GM13976 (cell line): ENCODE results near the gene STAT5B.
"Not testable (repeated sequence)": the region's sequence is repeated elsewhere in the genome, so short reads cannot be mapped to it uniquely, and the experiment has no call there.

Experiments used
- DNase-seq: peaks from one replicate; pipeline ENCODE4 v3.0.0; 2012; ENCODE audit warnings: low spot score
- CTCF ChIP-seq: IDR thresholded peaks from 2 replicates; pipeline ENCODE4 v1.5.1; 2012; ENCODE audit warnings: borderline replicate concordance, mild to moderate bottlenecking; ENCODE audit not compliant: insufficient read depth; ENCODE audit errors: extremely low read depth, missing control alignments, control extremely low read depth
- in situ Hi-C: fragments of 300-500 bp; cut with MboI; formaldehyde crosslinking; loops from one replicate; pipeline ENCODE4 v1.12.0; 2022; ENCODE audit warnings: low sequenced_read_pairs, mixed read lengths, inconsistent platforms; ENCODE audit not compliant: unreplicated experiment

The STAT5B gene

GRCh38 chr17:42306385-42306667 is 30.1 kb upstream of the STAT5B start:
- in situ Hi-C loops = no loop called here
- no peak for DNase-seq
- no peak for TF ChIP-seq CTCF

- DNase-seq = no peak
- in situ Hi-C loops = no loop called here
- no peak for TF ChIP-seq CTCF
Observed at GRCh38 chr17:42305543-42306384, 29.6 kb upstream of the STAT5B start.

- in situ Hi-C loops, DNase-seq: not testable (repeated sequence)
Observed at GRCh38 chr17:42305031-42305330, 28.8 kb upstream of the STAT5B start.

- TF ChIP-seq CTCF = no peak
- in situ Hi-C loops = no loop called here
Observed at GRCh38 chr17:42304187-42305030, 28.2 kb upstream of the STAT5B start.

GRCh38 chr17:42303694-42304093 is 27.5 kb upstream of the STAT5B start:
- no peak for TF ChIP-seq CTCF
- in situ Hi-C loops = no loop called here
- no peak for DNase-seq

More at GRCh38 chr17:42304187-42305030, 28.2 kb upstream of the STAT5B start:
- no peak for DNase-seq

GRCh38 chr17:42301022-42301421 is 24.8 kb upstream of the STAT5B start:
- no peak for DNase-seq
- in situ Hi-C loops = no loop called here
- no peak for TF ChIP-seq CTCF

GRCh38 chr17:42299913-42300312 is 23.7 kb upstream of the STAT5B start:
- in situ Hi-C loops = not testable (repeated sequence)

GRCh38 chr17:42299361-42299760 is 23.2 kb upstream of the STAT5B start:
- in situ Hi-C loops, DNase-seq: not testable (repeated sequence)

More at GRCh38 chr17:42299913-42300312, 23.7 kb upstream of the STAT5B start:
- not testable (repeated sequence) for DNase-seq

GRCh38 chr17:42297775-42298174 is 21.6 kb upstream of the STAT5B start:
- in situ Hi-C loops = not testable (repeated sequence)

More at GRCh38 chr17:42297775-42298174, 21.6 kb upstream of the STAT5B start:
- DNase-seq = not testable (repeated sequence)
